ENCODE measurements around the gene MDGA2. TPM values are rescaled to one million over a fixed set of nuclear protein-coding genes. Genes with fewer than 3 reads are reported as not detected.
"Not testable (repeated sequence)": the region's sequence is repeated elsewhere in the genome, so short reads cannot be mapped to it uniquely, and the experiment has no call there.

The MDGA2 gene
- total RNA-seq, 1 experiment from 2014 or later: not detected

DNA sequence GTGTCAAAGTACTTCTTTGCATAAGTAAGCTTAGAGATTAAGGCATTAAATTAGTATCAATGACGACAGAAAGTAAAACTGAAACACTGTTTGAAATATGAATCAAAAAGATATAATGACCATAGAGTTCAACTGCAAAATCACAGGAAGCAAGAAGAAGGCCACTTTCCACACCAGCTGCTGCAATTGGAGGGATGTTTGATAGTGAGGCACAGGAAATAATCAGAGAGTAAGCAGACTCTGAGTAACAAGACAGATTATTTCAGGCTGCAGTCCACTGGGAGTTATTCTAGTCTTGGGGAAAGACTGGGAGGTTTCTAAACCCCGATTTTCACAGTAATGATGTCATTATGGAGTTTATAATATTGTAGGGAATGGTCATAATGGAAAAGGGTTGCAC is 12.9 kb downstream of the MDGA2 start:
- no peak for DNase-seq (ENCODE audit: low read depth in 1 of 2, low spot score in 2 of 2)
- Histone ChIP-seq H3K27me3 (replicated peaks) (no peaks in the 10 kb centered on the region), H3K9me3 (replicated peaks) (no peaks in the 10 kb centered on the region), H3K4me1 (replicated peaks) (no peaks in the 10 kb centered on the region), H3K4me3 (no peak overlapping the region), H3K27ac (no peak overlapping the region), H3K36me3 (no peaks in the 10 kb centered on the region)

GRCh38 chr14:47660158-47660557 is 15.2 kb downstream of the MDGA2 start:
- DNase-seq (ENCODE audit: low read depth in 1 of 2, low spot score in 2 of 2): no peak
- Histone ChIP-seq H3K36me3 (no peaks in the 10 kb centered on the region), H3K4me1 (replicated peaks) (no peaks in the 10 kb centered on the region), H3K9me3 (replicated peaks) (no peaks in the 10 kb centered on the region), H3K27ac (no peak overlapping the region), H3K4me3 (no peak overlapping the region), H3K27me3 (replicated peaks) (no peaks in the 10 kb centered on the region)

DNA sequence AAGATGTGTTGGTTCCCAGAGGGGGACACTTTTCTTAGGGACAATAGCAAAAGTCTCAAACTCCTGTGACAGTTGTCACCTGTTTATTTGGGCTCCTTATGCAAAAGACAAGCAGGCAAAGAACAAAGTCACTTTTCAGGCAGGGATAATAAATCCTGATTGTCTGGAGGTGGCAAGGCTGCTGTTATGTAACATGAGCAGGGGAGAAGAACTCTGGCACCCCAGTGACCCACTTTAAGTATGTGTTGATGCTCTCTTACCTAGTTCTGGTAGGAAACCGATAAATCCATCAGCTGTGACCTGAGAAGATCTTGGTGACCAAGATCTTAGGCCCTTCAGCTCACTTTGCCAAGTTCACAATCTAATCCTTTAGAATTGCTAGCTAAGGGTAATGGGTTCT is 17.4 kb downstream of the MDGA2 start:
- Histone ChIP-seq H3K27ac (no peak overlapping the region), H3K9me3 (replicated peaks) (no peaks in the 10 kb centered on the region), H3K4me1 (replicated peaks) (no peaks in the 10 kb centered on the region), H3K36me3 (no peaks in the 10 kb centered on the region), H3K27me3 (replicated peaks) (no peaks in the 10 kb centered on the region), H3K4me3 (no peak overlapping the region)
- no peak for DNase-seq (ENCODE audit: low read depth in 1 of 2, low spot score in 2 of 2)

DNA sequence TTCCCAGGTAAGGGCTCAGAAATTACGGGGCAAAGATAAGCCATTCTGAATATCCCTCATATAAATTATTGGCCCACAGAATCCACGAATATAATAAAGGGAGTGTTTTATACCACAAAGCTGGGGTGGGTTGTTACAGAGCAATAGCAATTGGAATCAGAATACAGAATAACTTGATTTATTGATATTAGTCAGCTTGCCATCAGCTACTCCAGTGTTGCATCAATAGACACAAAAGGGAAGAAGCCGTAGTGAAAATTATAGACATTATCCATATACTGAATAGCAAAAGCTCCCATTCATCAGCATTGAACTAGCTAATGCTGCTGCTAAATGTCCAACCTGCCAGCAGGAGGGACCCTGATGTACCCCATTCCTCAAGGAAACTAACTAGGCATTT is 18.3 kb downstream of the MDGA2 start:
- no peak for DNase-seq (ENCODE audit: low read depth in 1 of 2, low spot score in 2 of 2)
- Histone ChIP-seq H3K4me1 (replicated peaks) (no peaks in the 10 kb centered on the region), H3K36me3 (no peaks in the 10 kb centered on the region), H3K4me3 (no peak overlapping the region), H3K27me3 (replicated peaks) (no peaks in the 10 kb centered on the region), H3K9me3 (replicated peaks) (no peaks in the 10 kb centered on the region), H3K27ac (no peak overlapping the region)

DNA sequence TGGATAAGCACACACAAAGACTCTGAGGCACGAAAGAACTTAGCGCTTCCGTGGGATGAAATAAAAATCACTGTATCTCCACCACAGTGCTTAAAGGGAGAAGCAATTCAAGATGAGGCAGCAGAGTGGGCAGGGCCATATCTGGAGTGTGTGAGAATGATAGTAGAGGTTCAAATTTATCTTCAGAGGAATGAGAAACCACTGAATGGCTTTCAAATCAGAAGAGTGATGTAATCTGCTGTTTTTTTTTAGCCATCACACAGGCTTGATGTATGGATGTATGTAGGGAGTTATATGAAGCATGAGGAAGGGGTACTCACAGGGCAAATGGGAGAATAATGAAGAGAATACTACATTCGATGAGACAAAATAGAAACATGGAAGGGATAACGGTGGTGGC is 24.1 kb downstream of the MDGA2 start:
- H3K4me3 ChIP-seq: no peak overlapping the region
- H3K27me3 ChIP-seq (replicated peaks): no peaks in the 10 kb centered on the region
- no peaks in the 10 kb centered on the region for H3K4me1 ChIP-seq (replicated peaks)
- no peaks in the 10 kb centered on the region for H3K9me3 ChIP-seq (replicated peaks)
- H3K36me3 ChIP-seq: no peaks in the 10 kb centered on the region
- no peak for DNase-seq (ENCODE audit: low read depth in 1 of 2, low spot score in 2 of 2)
- H3K27ac ChIP-seq: no peak overlapping the region

DNA sequence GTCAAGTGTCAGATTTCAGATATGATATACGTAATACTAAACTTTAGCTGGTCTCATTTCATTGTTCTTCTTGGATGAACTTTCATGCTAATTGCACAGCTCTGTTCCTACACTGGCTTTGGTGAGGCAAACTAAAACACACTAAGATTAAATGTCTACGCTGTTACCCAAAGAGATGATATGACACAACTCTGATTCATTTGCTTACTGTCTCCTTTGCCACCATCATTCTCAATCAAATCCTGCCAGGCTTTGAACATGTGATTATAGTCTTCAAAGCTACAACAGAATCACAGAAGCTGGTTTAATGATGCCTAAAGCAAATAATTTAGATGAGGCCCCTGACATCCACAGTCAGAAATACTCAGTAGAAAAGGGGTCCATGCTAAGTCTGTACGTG is 37.7 kb downstream of the MDGA2 start:
- no peak overlapping the region for H3K4me3 ChIP-seq
- no peak overlapping the region for H3K27ac ChIP-seq
- no peaks in the 10 kb centered on the region for H3K4me1 ChIP-seq (replicated peaks)
- H3K36me3 ChIP-seq: no peaks in the 10 kb centered on the region
- DNase-seq (ENCODE audit: low read depth in 1 of 2, low spot score in 2 of 2): no peak
- H3K9me3 ChIP-seq (replicated peaks): no peaks in the 10 kb centered on the region
- no peaks in the 10 kb centered on the region for H3K27me3 ChIP-seq (replicated peaks)

- no peaks in the 10 kb centered on the region for H3K9me3 ChIP-seq (replicated peaks)
- H3K27me3 ChIP-seq (replicated peaks): no peaks in the 10 kb centered on the region
- H3K4me3 ChIP-seq: no peak overlapping the region
- DNase-seq (ENCODE audit: low read depth in 1 of 2, low spot score in 2 of 2): no peak
- H3K36me3 ChIP-seq: no peaks in the 10 kb centered on the region
- H3K4me1 ChIP-seq (replicated peaks): no peaks in the 10 kb centered on the region
- H3K27ac ChIP-seq: no peak overlapping the region
Observed at GRCh38 chr14:47626151-47627035, 49.0 kb downstream of the MDGA2 start.

- not testable (repeated sequence) for DNase-seq (ENCODE audit: low read depth in 1 of 2, low spot score in 2 of 2); H3K9me3 ChIP-seq (replicated peaks); H3K27ac ChIP-seq; H3K4me1 ChIP-seq (replicated peaks); H3K4me3 ChIP-seq; H3K36me3 ChIP-seq; H3K27me3 ChIP-seq (replicated peaks)
Observed at GRCh38 chr14:47624126-47624525, 51.3 kb downstream of the MDGA2 start.

DNA sequence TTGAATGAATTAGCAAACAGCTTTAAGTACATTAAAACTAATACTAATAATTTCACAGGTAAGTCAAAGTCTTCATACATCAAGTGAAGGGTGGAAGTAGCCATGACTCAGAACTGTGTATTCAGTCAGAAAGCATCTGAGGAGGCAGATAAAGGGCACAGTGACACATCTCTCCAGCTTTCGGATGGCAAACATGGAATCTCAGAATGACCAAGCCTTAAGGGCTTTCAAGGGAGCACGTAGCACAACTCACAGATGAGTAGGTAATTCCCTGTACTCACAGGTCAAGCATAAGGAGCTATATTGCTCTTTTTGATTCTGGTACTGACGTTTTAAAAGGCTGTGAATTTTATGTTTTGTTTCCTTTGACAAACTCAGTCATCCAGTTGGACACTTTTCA is 56.0 kb downstream of the MDGA2 start:
- no peaks in the 10 kb centered on the region for H3K36me3 ChIP-seq
- H3K4me1 ChIP-seq (replicated peaks): no peaks in the 10 kb centered on the region
- no peak overlapping the region for H3K27ac ChIP-seq
- no peak for DNase-seq (ENCODE audit: low read depth in 1 of 2, low spot score in 2 of 2)
- H3K27me3 ChIP-seq (replicated peaks): no peaks in the 10 kb centered on the region
- H3K9me3 ChIP-seq (replicated peaks): no peaks in the 10 kb centered on the region
- no peak overlapping the region for H3K4me3 ChIP-seq

DNA sequence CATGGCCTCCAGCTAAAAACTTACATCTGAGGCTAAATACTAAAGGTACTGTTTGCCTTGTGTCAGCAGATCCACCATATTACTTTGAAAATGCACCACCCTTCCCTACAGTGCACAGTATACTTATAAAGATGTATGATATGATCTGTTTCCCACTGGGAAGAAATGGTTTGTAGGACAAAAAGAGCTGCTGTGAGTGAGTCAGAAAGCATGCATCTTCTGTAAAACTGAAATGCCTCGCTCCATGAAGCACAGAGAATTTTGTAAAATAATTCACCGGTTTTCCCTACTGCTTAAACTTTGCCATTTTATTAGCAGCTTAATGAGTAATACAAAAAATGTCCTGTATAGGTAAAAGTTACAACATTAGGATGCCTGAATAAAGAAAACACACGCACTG is 68.8 kb downstream of the MDGA2 start:
- H3K9me3 ChIP-seq (replicated peaks): no peaks in the 10 kb centered on the region
- no peaks in the 10 kb centered on the region for H3K27me3 ChIP-seq (replicated peaks)
- H3K36me3 ChIP-seq: no peaks in the 10 kb centered on the region
- H3K4me3 ChIP-seq: no peak overlapping the region
- no peak overlapping the region for H3K27ac ChIP-seq
- H3K4me1 ChIP-seq (replicated peaks): no peaks in the 10 kb centered on the region
- no peak for DNase-seq (ENCODE audit: low read depth in 1 of 2, low spot score in 2 of 2)

DNA sequence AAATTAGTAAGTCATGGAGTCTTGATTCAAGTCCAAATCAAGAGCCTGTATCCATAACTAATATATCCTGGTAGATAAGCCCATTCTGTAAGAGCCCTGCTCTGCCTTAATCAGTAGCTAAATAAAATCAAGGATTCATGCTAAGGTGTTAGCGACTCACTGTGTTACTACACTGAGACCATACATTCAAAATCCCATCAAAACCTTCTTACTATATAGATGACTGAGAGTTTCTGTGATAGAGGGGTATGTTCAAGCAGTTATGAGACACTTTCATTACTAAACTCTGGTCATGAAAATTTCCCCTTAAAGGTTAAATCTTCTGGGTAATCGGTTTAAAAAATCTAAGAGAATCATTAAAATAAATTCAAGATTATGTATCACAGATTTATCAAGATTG is 78.5 kb downstream of the MDGA2 start:
- Histone ChIP-seq H3K9me3 (replicated peaks) (no peaks in the 10 kb centered on the region), H3K27me3 (replicated peaks) (no peaks in the 10 kb centered on the region), H3K4me3 (no peak overlapping the region), H3K27ac (no peak overlapping the region), H3K36me3 (no peaks in the 10 kb centered on the region), H3K4me1 (replicated peaks) (no peaks in the 10 kb centered on the region)
- DNase-seq (ENCODE audit: low read depth in 1 of 2, low spot score in 2 of 2): no peak

DNA sequence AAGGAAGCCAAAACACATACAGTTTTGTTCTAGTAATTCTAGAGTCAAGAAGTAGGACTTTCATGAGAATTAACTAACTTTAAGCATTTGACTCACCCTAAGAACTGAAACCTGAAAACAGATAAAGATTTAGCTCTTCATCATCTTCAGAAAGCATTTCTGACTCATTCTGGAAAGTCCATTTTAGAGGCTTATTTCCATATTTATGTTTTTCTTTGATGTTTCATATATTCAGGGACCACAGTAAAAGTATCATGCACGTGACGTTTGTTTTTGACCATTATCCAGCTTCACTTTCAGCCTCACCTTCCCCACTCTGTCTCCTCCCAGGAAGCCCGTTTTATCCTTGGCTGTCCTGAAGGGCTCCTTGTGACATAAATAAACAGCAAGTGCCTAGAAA is 79.2 kb downstream of the MDGA2 start:
- Histone ChIP-seq H3K4me1 (replicated peaks) (no peaks in the 10 kb centered on the region), H3K9me3 (replicated peaks) (no peaks in the 10 kb centered on the region), H3K27ac (no peak overlapping the region), H3K27me3 (replicated peaks) (no peaks in the 10 kb centered on the region), H3K36me3 (no peaks in the 10 kb centered on the region), H3K4me3 (no peak overlapping the region)
- DNase-seq (ENCODE audit: low read depth in 1 of 2, low spot score in 2 of 2): no peak

GRCh38 chr14:47595552-47595951 is 79.9 kb downstream of the MDGA2 start:
- H3K27ac ChIP-seq: no peak overlapping the region
- H3K9me3 ChIP-seq (replicated peaks): no peaks in the 10 kb centered on the region
- no peaks in the 10 kb centered on the region for H3K4me1 ChIP-seq (replicated peaks)
- DNase-seq (ENCODE audit: low read depth in 1 of 2, low spot score in 2 of 2): no peak
- H3K4me3 ChIP-seq: no peak overlapping the region
- no peaks in the 10 kb centered on the region for H3K27me3 ChIP-seq (replicated peaks)
- H3K36me3 ChIP-seq: no peaks in the 10 kb centered on the region

DNA sequence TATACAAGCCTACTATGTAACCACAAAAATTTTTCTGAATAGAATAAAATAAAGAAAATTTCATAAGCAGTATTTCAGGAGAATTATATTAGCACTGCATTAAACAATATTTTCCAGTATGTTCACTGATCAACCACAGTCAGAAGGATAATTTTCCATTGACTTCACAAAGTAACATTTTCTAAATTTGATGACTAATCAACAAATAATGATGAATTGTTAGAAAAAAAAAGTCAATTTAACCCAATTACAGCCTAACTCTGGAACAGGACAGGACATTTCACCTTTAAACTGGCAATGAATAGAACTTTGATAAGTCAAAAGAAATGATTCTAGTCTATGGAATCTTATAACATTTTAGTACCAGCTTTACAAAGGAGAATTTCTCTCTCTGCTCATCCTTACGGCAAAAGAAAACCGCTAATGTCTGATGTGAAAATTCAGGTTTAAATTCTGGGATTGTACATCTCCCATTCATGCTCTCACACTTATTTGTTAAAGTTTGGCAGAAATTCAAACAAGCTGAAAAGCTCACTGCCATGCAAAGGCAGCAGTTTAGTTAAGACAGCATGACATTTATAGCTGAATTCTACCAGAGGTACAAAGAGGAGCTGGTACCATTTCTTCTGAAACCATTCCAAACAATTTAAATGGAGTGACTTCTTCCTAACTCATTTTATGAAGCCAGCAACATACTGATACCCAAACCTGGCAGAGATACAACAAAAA is 84.5 kb downstream of the MDGA2 start:
- H3K4me3 ChIP-seq: no peak overlapping the region
- H3K36me3 ChIP-seq: no peaks in the 10 kb centered on the region
- DNase-seq (ENCODE audit: low read depth in 1 of 2, low spot score in 2 of 2): no peak
- no peaks in the 10 kb centered on the region for H3K27me3 ChIP-seq (replicated peaks)
- no peaks in the 10 kb centered on the region for H3K9me3 ChIP-seq (replicated peaks)
- no peak overlapping the region for H3K27ac ChIP-seq
- no peaks in the 10 kb centered on the region for H3K4me1 ChIP-seq (replicated peaks)

Data from SJSA1 (cell line).